ENCODE data around the gene NLGN1. TPM values are rescaled to one million over a fixed set of nuclear protein-coding genes. Genes with fewer than 3 reads are reported as not detected.

NLGN1 gene
- total RNA-seq, 1 experiment from 2014 or later = 5.2 TPM

DNA sequence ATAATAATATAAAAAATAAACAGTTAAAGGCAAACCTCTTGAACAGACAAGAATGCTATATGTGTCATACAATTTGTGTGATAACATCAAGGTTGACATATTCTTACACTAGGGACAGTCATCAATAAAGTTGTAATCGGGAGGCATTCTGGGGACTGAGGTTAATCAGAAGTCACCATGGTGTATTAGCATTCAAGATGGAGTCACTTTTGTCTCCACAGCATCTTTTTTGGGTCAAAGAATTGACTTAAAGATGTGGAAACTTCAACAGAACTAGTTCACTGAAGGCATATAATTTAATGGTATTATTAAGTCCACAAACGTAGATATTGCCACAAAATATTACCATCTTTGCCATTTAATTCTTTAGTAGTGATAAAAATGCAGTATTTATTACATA lies 836.0 kb downstream of the NLGN1 start:
- Histone ChIP-seq H2BK5ac (ENCODE audit: insufficient read length, low read length) (no peak overlapping the region), H2AFZ (ENCODE audit: low read length) (no peak overlapping the region), H3K79me2 (ENCODE audit: insufficient read depth, low read length) (no peaks in the 10 kb centered on the region), H3K23me2 (ENCODE audit: insufficient read length, low read depth, low read length, poor library complexity, severe bottlenecking) (no peaks in the 10 kb centered on the region), H2BK20ac (ENCODE audit: low read depth, low read length, poor library complexity, severe bottlenecking) (no peak overlapping the region), H2BK12ac (ENCODE audit: insufficient read length, low read depth, low read length) (no peak overlapping the region), H2BK15ac (ENCODE audit: low read depth, low read length) (no peak overlapping the region), H3K4ac (ENCODE audit: low read depth, low read length) (no peak overlapping the region), H3K18ac (ENCODE audit: insufficient read length, low read depth, low read length) (no peak overlapping the region), H3K79me1 (ENCODE audit: insufficient read depth, low read depth, low read length, poor library complexity, severe bottlenecking) (no peaks in the 10 kb centered on the region), H3K27ac (ENCODE audit: insufficient read length, low read depth, low read length) (peak overlapping the region; percentile 100), H3K4me2 (ENCODE audit: insufficient read depth, insufficient read length, low read length) (no peak overlapping the region), H4K20me1 (ENCODE audit: control insufficient read depth, insufficient read depth, insufficient read length) (no peaks in the 10 kb centered on the region), H3K27me3 (ENCODE audit: insufficient read depth, low read length) (no peaks in the 10 kb centered on the region), H2AK5ac (ENCODE audit: insufficient read length, low read length) (no peak overlapping the region), H3K14ac (ENCODE audit: insufficient read depth, low read length) (no peak overlapping the region), H4K91ac (ENCODE audit: insufficient read length, low read depth, low read length) (no peak overlapping the region), H3K4me1 (ENCODE audit: insufficient read depth, low read length) (peaks cover 12% of the 10 kb centered on the region), H3T11ph (ENCODE audit: low read length) (no peak overlapping the region), H3K9ac (ENCODE audit: extremely low read depth, insufficient read length, low read length) (no peak overlapping the region), H4K5ac (ENCODE audit: insufficient read length, low read depth, low read length) (no peak overlapping the region), H3K56ac (ENCODE audit: insufficient read length, low read depth, low read length) (no peak overlapping the region), H3K9me3 (ENCODE audit: control insufficient read depth, low read depth, low read length) (no peaks in the 10 kb centered on the region), H4K8ac (replicated peaks; ENCODE audit: insufficient read length, low read depth, low read length) (no peak overlapping the region), H3K23ac (ENCODE audit: insufficient read length, low read depth, low read length) (no peak overlapping the region), H2BK120ac (ENCODE audit: low read depth, low read length, poor library complexity, severe bottlenecking) (no peak overlapping the region)
- TF ChIP-seq, protein P1, sequence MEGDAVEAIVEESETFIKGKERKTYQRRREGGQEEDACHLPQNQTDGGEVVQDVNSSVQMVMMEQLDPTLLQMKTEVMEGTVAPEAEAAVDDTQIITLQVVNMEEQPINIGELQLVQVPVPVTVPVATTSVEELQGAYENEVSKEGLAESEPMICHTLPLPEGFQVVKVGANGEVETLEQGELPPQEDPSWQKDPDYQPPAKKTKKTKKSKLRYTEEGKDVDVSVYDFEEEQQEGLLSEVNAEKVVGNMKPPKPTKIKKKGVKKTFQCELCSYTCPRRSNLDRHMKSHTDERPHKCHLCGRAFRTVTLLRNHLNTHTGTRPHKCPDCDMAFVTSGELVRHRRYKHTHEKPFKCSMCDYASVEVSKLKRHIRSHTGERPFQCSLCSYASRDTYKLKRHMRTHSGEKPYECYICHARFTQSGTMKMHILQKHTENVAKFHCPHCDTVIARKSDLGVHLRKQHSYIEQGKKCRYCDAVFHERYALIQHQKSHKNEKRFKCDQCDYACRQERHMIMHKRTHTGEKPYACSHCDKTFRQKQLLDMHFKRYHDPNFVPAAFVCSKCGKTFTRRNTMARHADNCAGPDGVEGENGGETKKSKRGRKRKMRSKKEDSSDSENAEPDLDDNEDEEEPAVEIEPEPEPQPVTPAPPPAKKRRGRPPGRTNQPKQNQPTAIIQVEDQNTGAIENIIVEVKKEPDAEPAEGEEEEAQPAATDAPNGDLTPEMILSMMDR (conservative IDR thresholded peaks at IDR 0.05) = no peak
- DNase-seq = no peak
- Mint-ChIP-seq H3K9me3 (peaks cover 3 to 18% of the 10 kb centered on the region in 2 experiments; a peak in 4 of 5 replicates), H3K27me3 (ENCODE audit: low read depth) (no peaks in the 10 kb centered on the region), H3K27ac (peak overlapping the region in 2 of 3 experiments; percentile 91 to 99; a peak in 3 of 7 replicates), H3K4me3 (no peak overlapping the region), H3K36me3 (ENCODE audit: insufficient read depth in 1 of 3, low read depth in 3 of 3) (peaks cover 11 to 42% (median 17%) of the 10 kb centered on the region in 3 experiments), H3K4me1 (peaks cover 48 to 51% of the 10 kb centered on the region in 2 experiments)
- WGBS (ENCODE audit: extremely low coverage, insufficient read length, low lambda C conversion rate) = no CpG with 5 or more reads among the region's 2 CpGs

Measured in H9 (cell line).